Mammary microvascular endothelial cell (primary cell): ENCODE measurements around the gene CRISP3. TPM values are rescaled to one million over a fixed set of nuclear protein-coding genes. Genes with fewer than 3 reads are reported as not detected.

Source experiments
- total RNA-seq: library from RNA; depleted of rRNA; stranded (reverse); fragments of >200 nt; gene quantifications from 2 replicates; pipeline ENCODE4 v1.2.3, GENCODE V29; 2015

Gene CRISP3
- not detected in 2 replicates for total RNA-seq

GRCh38 chr6:49744259-49744658, at the start of gene CRISP3:
Gene CRISP3, minus strand, starts transcription at chr6:49744388. Its CDS starts 21 bp downstream, at chr6:49744367.

GRCh38 chr6:49787176-49787575, 43.0 kb upstream of the CRISP3 start, which contains the start of gene PGK2:
Gene PGK2, minus strand, starts transcription at chr6:49787285. Its CDS starts 98 bp downstream, at chr6:49787187.

GRCh38 chr6:49713346-49713745, 30.8 kb downstream of the CRISP3 start, which contains the start of gene CRISP2:
Gene CRISP2, minus strand, starts transcription at chr6:49713543. Its CDS starts 4,347 bp downstream, at chr6:49709196.

Other genes starting within 250 kb of the CRISP3 start
- not detected in 2 replicates for gene GLYATL3, start 244.5 kb downstream of the CRISP3 start, total RNA-seq
- gene C6orf141, start 193.7 kb downstream of the CRISP3 start, total RNA-seq: 10.6 and 11.3 TPM in 2 replicates
- gene RHAG, start 107.5 kb downstream of the CRISP3 start, total RNA-seq: not detected in 2 replicates
- gene CRISP2, start 30.8 kb downstream of the CRISP3 start, total RNA-seq: not detected in 2 replicates
- not detected in 2 replicates for gene PGK2, start 42.9 kb upstream of the CRISP3 start, total RNA-seq
- not detected in 2 replicates for gene CRISP1, start 122.1 kb upstream of the CRISP3 start, total RNA-seq
- not detected in 2 replicates for gene DEFB114, start 219.8 kb upstream of the CRISP3 start, total RNA-seq
- not detected in 2 replicates for gene DEFB113, start 225.2 kb upstream of the CRISP3 start, total RNA-seq